ENCODE measurements around the gene LRRC42. TPM values are rescaled to one million over a fixed set of nuclear protein-coding genes. Genes with fewer than 3 reads are reported as not detected.

The LRRC42 gene
- total and polyA plus RNA-seq, 9 of the 15 experiments (the other 6 are each of a cell fraction or from before 2014, with no cell fraction given): 17.3 to 51.9 (median 35.5) TPM

DNA sequence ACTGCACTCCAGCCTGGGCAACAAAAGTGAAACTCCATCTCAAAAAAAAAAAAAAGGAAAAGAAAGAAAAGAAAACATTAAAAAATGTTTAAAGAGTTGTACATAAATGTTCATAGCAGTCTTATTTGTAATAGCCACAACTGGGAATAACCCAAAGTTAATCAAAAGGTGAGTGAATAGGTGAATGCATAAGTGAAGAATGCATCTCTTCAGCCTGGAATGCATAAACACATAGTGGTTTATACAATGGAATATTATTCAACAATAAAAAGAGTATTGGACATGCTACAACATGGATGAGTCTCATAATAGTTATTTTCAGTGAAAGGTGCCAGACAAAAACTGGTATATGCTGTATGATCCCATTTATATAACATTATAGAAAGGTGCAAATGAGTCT lies 53.8 kb downstream of the LRRC42 start (continued):
- no peak for TF ChIP-seq CXXC5 (CRISPR knock-in tag; IDR thresholded peaks at IDR 0.05)
- TF ChIP-seq SFPQ (IDR thresholded peaks at IDR 0.05; ENCODE audit: low read depth, low read length): no peak
- TF ChIP-seq, protein P1, sequence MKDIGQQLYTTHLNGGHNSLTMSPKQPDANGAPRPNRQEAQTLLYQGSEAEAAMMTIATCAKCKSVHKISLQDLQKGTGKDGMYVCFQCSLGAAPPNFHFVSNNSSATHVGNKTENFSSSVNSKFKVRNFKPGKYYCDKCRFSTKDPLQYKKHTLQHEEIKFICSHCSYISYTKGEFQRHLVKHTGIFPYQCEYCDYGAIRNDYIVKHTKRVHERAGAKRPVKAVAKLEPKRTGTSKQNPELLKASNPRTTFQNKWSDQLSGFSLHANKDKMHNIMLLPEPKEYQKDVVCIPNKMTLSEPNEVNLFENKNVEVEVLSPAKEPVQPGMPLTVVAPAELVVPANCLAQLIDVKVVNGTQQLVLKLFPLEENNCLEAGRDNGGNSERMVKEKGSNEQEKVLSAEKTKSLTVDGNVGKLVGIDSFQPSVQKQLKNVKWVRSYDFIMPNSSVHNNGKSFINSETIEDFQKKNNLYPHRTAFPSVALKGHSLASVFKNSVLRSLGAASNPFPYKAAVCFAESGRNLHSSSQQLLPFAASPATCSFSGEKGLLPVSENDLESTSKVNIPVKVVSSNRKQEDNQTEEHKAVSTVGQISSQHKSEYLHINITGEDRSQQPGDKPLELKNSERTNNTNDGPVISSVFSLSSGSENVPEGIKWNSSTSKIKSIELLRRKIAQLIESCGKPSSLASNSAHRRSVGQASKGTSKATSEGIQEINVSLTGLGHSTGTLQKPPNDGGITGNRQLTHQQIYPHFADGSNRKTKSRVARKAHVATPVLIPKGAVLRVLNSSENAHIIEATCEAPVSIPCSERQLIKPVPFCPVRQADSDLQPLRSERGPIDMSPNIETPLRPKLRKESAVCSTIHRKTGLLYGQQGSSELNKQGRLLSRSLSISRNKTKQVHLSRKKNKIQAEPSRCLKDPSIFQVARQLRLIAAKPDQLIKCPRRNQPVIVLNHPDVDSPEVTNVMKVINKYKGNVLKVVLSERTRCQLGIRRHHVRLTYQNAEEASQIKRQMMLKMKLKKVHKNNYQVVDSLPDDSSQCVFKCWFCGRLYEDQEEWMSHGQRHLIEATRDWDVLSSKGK (CRISPR knock-in tag; IDR thresholded peaks at IDR 0.05): no peak
- TF ChIP-seq, protein P2, sequence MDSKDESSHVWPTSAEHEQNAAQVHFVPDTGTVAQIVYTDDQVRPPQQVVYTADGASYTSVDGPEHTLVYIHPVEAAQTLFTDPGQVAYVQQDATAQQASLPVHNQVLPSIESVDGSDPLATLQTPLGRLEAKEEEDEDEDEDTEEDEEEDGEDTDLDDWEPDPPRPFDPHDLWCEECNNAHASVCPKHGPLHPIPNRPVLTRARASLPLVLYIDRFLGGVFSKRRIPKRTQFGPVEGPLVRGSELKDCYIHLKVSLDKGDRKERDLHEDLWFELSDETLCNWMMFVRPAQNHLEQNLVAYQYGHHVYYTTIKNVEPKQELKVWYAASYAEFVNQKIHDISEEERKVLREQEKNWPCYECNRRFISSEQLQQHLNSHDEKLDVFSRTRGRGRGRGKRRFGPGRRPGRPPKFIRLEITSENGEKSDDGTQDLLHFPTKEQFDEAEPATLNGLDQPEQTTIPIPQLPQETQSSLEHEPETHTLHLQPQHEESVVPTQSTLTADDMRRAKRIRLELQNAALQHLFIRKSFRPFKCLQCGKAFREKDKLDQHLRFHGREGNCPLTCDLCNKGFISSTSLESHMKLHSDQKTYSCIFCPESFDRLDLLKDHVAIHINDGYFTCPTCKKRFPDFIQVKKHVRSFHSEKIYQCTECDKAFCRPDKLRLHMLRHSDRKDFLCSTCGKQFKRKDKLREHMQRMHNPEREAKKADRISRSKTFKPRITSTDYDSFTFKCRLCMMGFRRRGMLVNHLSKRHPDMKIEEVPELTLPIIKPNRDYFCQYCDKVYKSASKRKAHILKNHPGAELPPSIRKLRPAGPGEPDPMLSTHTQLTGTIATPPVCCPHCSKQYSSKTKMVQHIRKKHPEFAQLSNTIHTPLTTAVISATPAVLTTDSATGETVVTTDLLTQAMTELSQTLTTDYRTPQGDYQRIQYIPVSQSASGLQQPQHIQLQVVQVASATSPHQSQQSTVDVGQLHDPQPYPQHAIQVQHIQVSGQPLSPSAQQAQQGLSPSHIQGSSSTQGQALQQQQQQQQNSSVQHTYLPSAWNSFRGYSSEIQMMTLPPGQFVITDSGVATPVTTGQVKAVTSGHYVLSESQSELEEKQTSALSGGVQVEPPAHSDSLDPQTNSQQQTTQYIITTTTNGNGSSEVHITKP (IDR thresholded peaks at IDR 0.05; ENCODE audit: partially characterized antibody): no peak
- no peak for TF ChIP-seq GTF2A2 (tag; IDR thresholded peaks at IDR 0.05)
- TF ChIP-seq FOXK2 (conservative IDR thresholded peaks at IDR 0.05 in 1 of 2, IDR thresholded peaks at IDR 0.05 in 1 of 2; ENCODE audit: low read depth in 2 of 2): no peak
- TF ChIP-seq SRSF7 (optimal IDR thresholded peaks at IDR 0.05; ENCODE audit: low read depth, low read length): no peak
- no peak for TF ChIP-seq RB1 (IDR thresholded peaks at IDR 0.05; ENCODE audit: low read depth)

Data from K562 (cell line).